Lung microvascular endothelial cell (primary cell): ENCODE measurements around the gene SHB. TPM values are rescaled to one million over a fixed set of nuclear protein-coding genes. Genes with fewer than 3 reads are reported as not detected.
A peak's percentile ranks its signal among the peaks of the same experiment; 100 is the strongest.
"Not testable (repeated sequence)": the region's sequence is repeated elsewhere in the genome, so short reads cannot be mapped to it uniquely, and the experiment has no call there.

Experiments
- DNase-seq, 2 donors: peaks; one replicate each; pipeline versions ENCODE4 v3.0.0 to v3.0.0-alpha.2; 2010; ENCODE audit warnings: low read depth in 2 of 2
- total RNA-seq: library from RNA; depleted of rRNA; stranded (reverse); fragments of >200 nt; gene quantifications from 2 replicates; pipeline ENCODE4 v1.2.1, GENCODE V29; 2014

SHB gene
- total RNA-seq, 1 donor from 2014 or later = 22.6 TPM

- no peak for DNase-seq
These were observed 97.9 kb downstream of the SHB start for GRCh38 chr9:37971108-37971459.

- no peak for DNase-seq
These were observed 98.5 kb downstream of the SHB start for GRCh38 chr9:37970301-37971107.

- DNase-seq = no peak
These were observed 99.3 kb downstream of the SHB start for GRCh38 chr9:37969558-37970300.

GRCh38 chr9:37969130-37969529 lies 99.9 kb downstream of the SHB start:
- peak; percentile 36 to 75 for DNase-seq

GRCh38 chr9:37968228-37968701 lies 100.8 kb downstream of the SHB start:
- DNase-seq = peak in 1 of 2 donors; percentile 37

GRCh38 chr9:37967761-37968080 lies 101.3 kb downstream of the SHB start:
- no peak for DNase-seq

- DNase-seq = no peak
These were observed 101.8 kb downstream of the SHB start for GRCh38 chr9:37967014-37967760.

GRCh38 chr9:37966412-37967013 lies 102.5 kb downstream of the SHB start:
- DNase-seq = peak; percentile 39 to 46

- not testable (repeated sequence) for DNase-seq
These were observed 103.2 kb downstream of the SHB start for GRCh38 chr9:37965676-37966345.

- no peak for DNase-seq
These were observed 103.9 kb downstream of the SHB start for GRCh38 chr9:37965116-37965515.

- no peak for DNase-seq
These were observed 104.3 kb downstream of the SHB start for GRCh38 chr9:37964740-37965081.

GRCh38 chr9:37963936-37964739 lies 104.9 kb downstream of the SHB start:
- DNase-seq = peak; percentile 90 to 93

GRCh38 chr9:37961351-37961750 lies 107.7 kb downstream of the SHB start:
- DNase-seq = no peak

- DNase-seq = no peak
These were observed 108.4 kb downstream of the SHB start for GRCh38 chr9:37960631-37961030.

GRCh38 chr9:37959976-37960375 lies 109.1 kb downstream of the SHB start:
- DNase-seq = no peak

GRCh38 chr9:37958154-37958553 lies 110.9 kb downstream of the SHB start:
- no peak for DNase-seq

- DNase-seq = no peak
These were observed 111.4 kb downstream of the SHB start for GRCh38 chr9:37957664-37957953.

GRCh38 chr9:37956904-37957663 lies 111.9 kb downstream of the SHB start:
- no peak for DNase-seq

- no peak for DNase-seq
These were observed 112.6 kb downstream of the SHB start for GRCh38 chr9:37956423-37956820.
